Endothelial cell of umbilical vein (primary cell): ENCODE data around the gene DMBX1. TPM values are rescaled to one million over a fixed set of nuclear protein-coding genes. Genes with fewer than 3 reads are reported as not detected.

Experiments
- BruUV-seq: library from RNA; stranded (reverse); fragments of 400-500 nt; replicated peaks from 2 replicates; lab custom pipeline; 2021; lab: Mats Ljungman, UMichigan
- CTCF ChIA-PET: fragments of 300-600, 350-600 bp; sonication (Branson Sonifier 250); formaldehyde crosslinking; loops from one replicate; lab custom pipeline; 2021; ENCODE audit warnings: antibody characterized with exemption, inconsistent platforms; lab: Charles Lee
- POLR2A ChIA-PET: fragments of 300-600, 350-600 bp; sonication (Branson Sonifier 250); formaldehyde crosslinking; loops from one replicate; lab custom pipeline; 2021; ENCODE audit warnings: antibody characterized with exemption, inconsistent platforms; lab: Charles Lee
- DNase-seq: peaks from one replicate; pipeline ENCODE4 v3.0.0-alpha.2; 2011; ENCODE audit warnings: low read depth, low spot score
- FAIRE-seq: peaks from 2 replicates; lab custom pipeline; 2011; peaks lifted over from hg19 to GRCh38; lab: Jason Lieb, UNC
- H2AFZ ChIP-seq: 2 replicates; pipeline ENCODE4 v1.6.0; 2012; ENCODE audit warnings: low read depth, low read length, control low read depth, inconsistent platforms
- H3K27ac ChIP-seq: 2 replicates; pipeline ENCODE4 v1.5.1; 2011; ENCODE audit warnings: low read depth, mild to moderate bottlenecking, control low read depth, low read length, moderate library complexity; ENCODE audit not compliant: insufficient read depth
- H3K27me3 ChIP-seq, 2 experiments: 2 replicates each; pipeline versions ENCODE4 v1.6.0 to v1.6.1; 2011; ENCODE audit warnings: low read length in 2 of 2, mixed read lengths in 1 of 2; ENCODE audit not compliant: control insufficient read depth in 2 of 2, insufficient read depth in 2 of 2
- H3K36me3 ChIP-seq, 2 experiments: 2 replicates in 1 of 2; 3 replicates in 1 of 2; pipeline ENCODE4 v1.5.1; 2011; ENCODE audit warnings: low read length in 2 of 2, mild to moderate bottlenecking in 1 of 2, moderate library complexity in 1 of 2; ENCODE audit not compliant: control insufficient read depth in 2 of 2, insufficient read depth in 2 of 2; ENCODE audit errors: extremely low read depth in 1 of 2
- H3K4me1 ChIP-seq: 3 replicates; pipeline ENCODE4 v1.5.1; 2011; ENCODE audit warnings: mild to moderate bottlenecking, low read length; ENCODE audit not compliant: control insufficient read depth, insufficient read depth; ENCODE audit errors: extremely low read depth
- H3K4me2 ChIP-seq: 2 replicates; pipeline ENCODE4 v1.6.1; 2011; ENCODE audit warnings: low read length, control low read depth, mixed read lengths; ENCODE audit not compliant: insufficient read depth
- H3K4me3 ChIP-seq, 3 experiments: fragments of 200-600 bp in 1 of 3; sonication (generic), shearing (Covaris generic) in 1 of 3; replicated peaks in 1 of 3; 2 replicates each; pipeline ENCODE4 v1.5.1; 2011 to 2016; ENCODE audit warnings: control low read depth in 3 of 3, low read length in 3 of 3, mild to moderate bottlenecking in 2 of 3, inconsistent platforms in 1 of 3, low read depth in 1 of 3, moderate library complexity in 1 of 3; ENCODE audit not compliant: insufficient read depth in 1 of 3
- H3K79me2 ChIP-seq: 2 replicates; pipeline ENCODE4 v1.6.0; 2012; ENCODE audit warnings: low read length, inconsistent platforms; ENCODE audit not compliant: control insufficient read depth, insufficient read depth
- H3K9ac ChIP-seq: replicated peaks from 2 replicates; pipeline ENCODE3; 2011; ENCODE audit warnings: low read length, control low read depth; ENCODE audit not compliant: insufficient read depth; ENCODE audit errors: extremely low read depth
- H3K9me1 ChIP-seq: replicated peaks from 3 replicates; pipeline ENCODE4 v1.6.0; 2011; ENCODE audit warnings: mild to moderate bottlenecking, low read length; ENCODE audit not compliant: control insufficient read depth, insufficient read depth; ENCODE audit errors: extremely low read depth
- H3K9me3 ChIP-seq: replicated peaks from 2 replicates; pipeline ENCODE4 v1.5.1; 2012; ENCODE audit warnings: low read length, inconsistent platforms; ENCODE audit not compliant: control insufficient read depth, insufficient read depth
- H4K20me1 ChIP-seq: replicated peaks from 2 replicates; pipeline ENCODE3; 2011; ENCODE audit warnings: mild to moderate bottlenecking, low read length; ENCODE audit not compliant: control insufficient read depth, insufficient read depth; ENCODE audit errors: extremely low read depth
- EZH2 ChIP-seq: IDR thresholded peaks from 2 replicates; pipeline ENCODE4 v1.6.1; 2012; ENCODE audit warnings: borderline replicate concordance, low read depth, mild to moderate bottlenecking, moderate library complexity, low read length, inconsistent platforms; ENCODE audit not compliant: severe bottlenecking
- FOS ChIP-seq: IDR thresholded peaks from 2 replicates; pipeline ENCODE4 v1.6.1; 2011; ENCODE audit warnings: mild to moderate bottlenecking, low read length, moderate library complexity, borderline replicate concordance; ENCODE audit not compliant: insufficient read depth
- GATA2 ChIP-seq: IDR thresholded peaks from 2 replicates; pipeline ENCODE4 v1.7.0; 2011; ENCODE audit warnings: low read depth, mild to moderate bottlenecking, moderate library complexity, mixed read lengths, low read length; ENCODE audit not compliant: insufficient read length, insufficient read depth
- JUN ChIP-seq: IDR thresholded peaks from 2 replicates; pipeline ENCODE4 v1.6.1; 2011; ENCODE audit warnings: borderline replicate concordance, low read depth; ENCODE audit not compliant: insufficient read length, insufficient read depth
- MYC ChIP-seq: IDR thresholded peaks from one replicate; pipeline ENCODE4 v1.6.1; 2011; ENCODE audit warnings: mild to moderate bottlenecking, low read depth, low read length
- POLR2A ChIP-seq: IDR thresholded peaks from 2 replicates; pipeline ENCODE4 v1.6.1; 2012; ENCODE audit warnings: low read depth, mild to moderate bottlenecking, control low read depth, low read length
- POLR2AphosphoS5 ChIP-seq: IDR thresholded peaks from 2 replicates; pipeline ENCODE4 v1.6.1; 2012; ENCODE audit warnings: low read depth, mild to moderate bottlenecking, control low read depth, low read length, moderate library complexity; ENCODE audit not compliant: insufficient read depth
- dilution Hi-C: fragments of 300-500 bp; cut with MboI; formaldehyde crosslinking; loops from one replicate; pipeline ENCODE4 v1.15.0; 2019; ENCODE audit warnings: low sequenced_read_pairs; ENCODE audit not compliant: extremely low pct_ligation_motif_present
- intact Hi-C: fragments of 100-400 bp; cut with micrococcal nuclease; formaldehyde crosslinking; loops from one replicate; pipeline ENCODE4 v1.10.0; 2022
- polyA plus RNA-seq, 4 experiments: library from polyadenylated mRNA; depleted of rRNA in 3 of 4; stranded (reverse) in 3 of 4; unstranded in 1 of 4; fragments of >200 nt; gene quantifications; 2 replicates each; pipeline versions ENCODE4 v1.2.1 to v1.2.3, GENCODE V29; 2011 to 2012; ENCODE audit warnings: missing spikeins in 1 of 4
- total RNA-seq: library from RNA; stranded (reverse); gene quantifications from 2 replicates; pipeline ENCODE4 v1.2.3, GENCODE V29; 2021
- TF ChIP-seq, protein P1 (sequence below): IDR thresholded peaks from 2 replicates; pipeline ENCODE4 v1.6.1; 2011; ENCODE audit not compliant: insufficient read depth, insufficient read length
- TF ChIP-seq, protein P2 (sequence below), 2 donors: IDR thresholded peaks; 1 replicate in 1 of 2; 2 replicates in 1 of 2; pipeline ENCODE4 v1.5.1; 2011; ENCODE audit warnings: low read length in 2 of 2, mild to moderate bottlenecking in 2 of 2, moderate library complexity in 2 of 2, control low read depth in 1 of 2, inconsistent platforms in 1 of 2, low read depth in 1 of 2; ENCODE audit not compliant: insufficient read depth in 1 of 2; ENCODE audit errors: extremely low read depth in 1 of 2

Gene DMBX1
- total and polyA plus RNA-seq, 2 donors (not counting 3 experiments of a cell fraction or from before 2014, with no cell fraction given) = not detected

DNA sequence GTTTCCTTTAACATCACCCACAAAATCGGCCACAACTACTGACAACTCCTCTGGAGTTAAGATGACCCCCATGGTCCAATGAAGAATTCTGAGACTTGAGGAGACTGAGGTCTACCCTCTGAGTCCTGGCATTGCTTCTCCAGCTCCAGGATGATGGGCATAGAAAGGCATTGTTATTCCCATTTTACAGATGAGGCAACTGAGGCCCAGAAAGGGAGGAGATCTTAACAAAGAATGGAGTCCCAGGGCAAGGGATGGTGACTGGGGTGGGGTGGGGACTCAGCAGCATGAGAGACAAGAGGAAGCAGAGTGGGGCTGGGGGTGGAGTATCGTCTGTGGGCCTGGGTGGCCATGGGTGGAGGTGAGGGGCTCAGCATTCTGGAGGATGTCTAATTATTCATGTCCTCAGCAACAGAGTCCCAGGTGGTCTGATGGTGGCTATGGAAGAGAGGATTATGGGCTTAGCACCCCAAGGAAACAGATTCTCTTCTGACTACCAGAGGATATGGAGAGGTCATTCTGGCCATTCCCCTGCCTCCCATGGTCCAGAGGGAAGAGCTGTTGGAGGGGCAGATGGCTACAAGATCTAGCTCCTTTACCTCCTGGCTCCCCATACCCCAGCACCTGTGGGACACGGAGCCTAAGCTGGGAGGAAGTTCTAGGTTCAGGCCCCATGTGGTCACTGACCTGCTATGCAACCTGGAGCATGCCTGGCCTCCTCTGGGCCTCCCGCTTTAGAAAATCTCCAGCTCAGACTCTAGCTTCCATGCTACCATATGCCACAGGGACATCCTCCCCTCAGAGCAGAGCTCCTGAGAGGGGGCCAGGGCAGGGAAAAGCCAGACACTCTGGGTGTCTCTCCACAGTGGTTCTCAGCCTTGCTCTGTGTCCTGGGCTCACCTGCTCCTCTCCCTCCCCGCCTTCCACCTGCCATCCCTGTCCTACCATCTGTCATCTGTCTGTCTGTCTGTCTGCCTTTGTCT lies 37.4 kb upstream of the DMBX1 start:
- DNase-seq = no peak
- H2AFZ ChIP-seq = no peak overlapping the region
- ChIA-PET CTCF (interaction anchor here (1.0 to 1.5 kb wide), 3 partner anchors 10 to 116 kb away, joined by 3 to 7 read pairs (median 4); no protein-coding TSS in a partner anchor), POLR2A (no interaction called here)
- no peaks in the 10 kb centered on the region for H4K20me1 ChIP-seq
- no peaks in the 10 kb centered on the region for H3K9me3 ChIP-seq
- no peak for FAIRE-seq
- H3K9me1 ChIP-seq = no peaks in the 10 kb centered on the region
- TF ChIP-seq MYC (no peak), FOS (no peak), JUN (no peak)
- TF ChIP-seq, protein P1, sequence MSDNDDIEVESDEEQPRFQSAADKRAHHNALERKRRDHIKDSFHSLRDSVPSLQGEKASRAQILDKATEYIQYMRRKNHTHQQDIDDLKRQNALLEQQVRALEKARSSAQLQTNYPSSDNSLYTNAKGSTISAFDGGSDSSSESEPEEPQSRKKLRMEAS = no peak
- H3K9ac ChIP-seq = no peak overlapping the region
- BruUV-seq = no TSS peak
- H3K4me2 ChIP-seq = no peak overlapping the region
- intact Hi-C loops (no loop called here), dilution Hi-C loops (no loop called here)
- no peak overlapping the region for H3K27ac ChIP-seq
- no peaks in the 10 kb centered on the region for H3K36me3 ChIP-seq
- no peak overlapping the region for H3K4me3 ChIP-seq
- no peaks in the 10 kb centered on the region for H3K4me1 ChIP-seq
- no peaks in the 10 kb centered on the region for H3K79me2 ChIP-seq
- H3K27me3 ChIP-seq = peaks cover 57 to 66% of the 10 kb centered on the region in 2 experiments

DNA sequence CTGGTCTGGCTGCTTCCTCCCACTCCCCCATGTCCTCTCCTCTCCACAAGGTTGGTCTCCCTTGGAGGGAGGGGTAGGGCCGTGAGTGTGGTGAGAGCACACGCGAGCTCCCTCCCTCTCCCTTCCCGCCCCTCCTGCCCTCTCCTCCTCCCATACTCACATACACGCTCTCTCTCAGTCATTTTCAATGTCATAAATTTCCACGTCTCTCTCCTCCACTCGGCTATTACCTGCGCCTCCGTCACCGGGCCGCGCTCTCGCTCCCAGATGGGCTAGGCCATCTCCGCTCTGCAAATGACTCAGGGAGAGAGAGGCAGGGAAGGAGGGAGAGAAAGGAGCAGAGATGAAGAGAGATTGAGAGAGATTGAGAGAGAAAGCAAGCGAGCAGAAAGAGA lies 36.7 kb upstream of the DMBX1 start:
- no peaks in the 10 kb centered on the region for H4K20me1 ChIP-seq
- no peaks in the 10 kb centered on the region for H3K79me2 ChIP-seq
- no peak overlapping the region for H3K9ac ChIP-seq
- H3K4me3 ChIP-seq = no peak overlapping the region
- no peaks in the 10 kb centered on the region for H3K36me3 ChIP-seq
- TF ChIP-seq FOS = no peak
- TF ChIP-seq, protein P1 = no peak
- TF ChIP-seq POLR2AphosphoS5 = no peak
- no peak for TF ChIP-seq EZH2
- TF ChIP-seq GATA2 = no peak
- TF ChIP-seq MYC = no peak
- TF ChIP-seq, protein P2, sequence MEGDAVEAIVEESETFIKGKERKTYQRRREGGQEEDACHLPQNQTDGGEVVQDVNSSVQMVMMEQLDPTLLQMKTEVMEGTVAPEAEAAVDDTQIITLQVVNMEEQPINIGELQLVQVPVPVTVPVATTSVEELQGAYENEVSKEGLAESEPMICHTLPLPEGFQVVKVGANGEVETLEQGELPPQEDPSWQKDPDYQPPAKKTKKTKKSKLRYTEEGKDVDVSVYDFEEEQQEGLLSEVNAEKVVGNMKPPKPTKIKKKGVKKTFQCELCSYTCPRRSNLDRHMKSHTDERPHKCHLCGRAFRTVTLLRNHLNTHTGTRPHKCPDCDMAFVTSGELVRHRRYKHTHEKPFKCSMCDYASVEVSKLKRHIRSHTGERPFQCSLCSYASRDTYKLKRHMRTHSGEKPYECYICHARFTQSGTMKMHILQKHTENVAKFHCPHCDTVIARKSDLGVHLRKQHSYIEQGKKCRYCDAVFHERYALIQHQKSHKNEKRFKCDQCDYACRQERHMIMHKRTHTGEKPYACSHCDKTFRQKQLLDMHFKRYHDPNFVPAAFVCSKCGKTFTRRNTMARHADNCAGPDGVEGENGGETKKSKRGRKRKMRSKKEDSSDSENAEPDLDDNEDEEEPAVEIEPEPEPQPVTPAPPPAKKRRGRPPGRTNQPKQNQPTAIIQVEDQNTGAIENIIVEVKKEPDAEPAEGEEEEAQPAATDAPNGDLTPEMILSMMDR (IDR thresholded peaks at IDR 0.05; ENCODE audit: extremely low read depth in 1 of 2, insufficient read depth in 1 of 2, low read depth in 1 of 2, low read length in 2 of 2) = no peak
- TF ChIP-seq POLR2A = no peak
- TF ChIP-seq JUN = no peak
- intact Hi-C loops = no loop called here
- ChIA-PET CTCF (interaction anchor here (1.0 to 1.5 kb wide), 3 partner anchors 11 to 115 kb away, joined by 3 to 7 read pairs (median 4); no protein-coding TSS in a partner anchor), POLR2A (no interaction called here)
- no peaks in the 10 kb centered on the region for H3K9me1 ChIP-seq
- H3K4me2 ChIP-seq = no peak overlapping the region
- no peaks in the 10 kb centered on the region for H3K4me1 ChIP-seq
- no peak overlapping the region for H2AFZ ChIP-seq
- peaks cover 50 to 59% of the 10 kb centered on the region in 2 experiments for H3K27me3 ChIP-seq
- FAIRE-seq = no peak
- H3K27ac ChIP-seq = no peak overlapping the region
- H3K9me3 ChIP-seq = no peaks in the 10 kb centered on the region
- DNase-seq = no peak
- BruUV-seq = no TSS peak
- dilution Hi-C loops = no loop called here
